Ovary (tissue), 9 donors: Measurements from ENCODE around the gene PGK1. TPM values are rescaled to one million over a fixed set of nuclear protein-coding genes. Genes with fewer than 3 reads are reported as not detected.
"Not testable (repeated sequence)": the region's sequence is repeated elsewhere in the genome, so short reads cannot be mapped to it uniquely, and the experiment has no call there.

Experiments
- DNase-seq, 5 donors: peaks; one replicate each; pipeline ENCODE4 v3.0.0-alpha.2; 2019 to 2020
- H3K27ac ChIP-seq, 2 donors: fragments of 200-600 bp; one replicate each; pipeline versions ENCODE4 v1.5.1 to v1.8.0; 2019 to 2022
- H3K27me3 ChIP-seq: fragments of 200-600 bp; one replicate; pipeline ENCODE4 v1.8.0; 2022
- H3K36me3 ChIP-seq: fragments of 200-600 bp; sonication (generic); one replicate; pipeline ENCODE4 v1.5.1; 2019
- H3K4me1 ChIP-seq: one replicate; pipeline ENCODE4 v1.8.1; 2013; ENCODE audit warnings: mild to moderate bottlenecking, moderate library complexity; ENCODE audit not compliant: insufficient read depth
- H3K4me3 ChIP-seq: fragments of 200-600 bp; sonication (generic); one replicate; pipeline ENCODE4 v1.5.1; 2017
- H3K9me3 ChIP-seq, 2 donors: fragments of 200-600 bp in 1 of 2; sonication (generic) in 1 of 2; one replicate each; pipeline versions ENCODE4 v1.5.1 to v1.8.1; 2013 to 2019; ENCODE audit warnings: mild to moderate bottlenecking in 1 of 2, moderate library complexity in 1 of 2
- CTCF ChIP-seq, 3 donors: fragments of 450-650 bp in 2 of 3; fragments of 200-600 bp in 1 of 3; IDR thresholded peaks; one replicate each; pipeline versions ENCODE4 v1.5.1 to v1.8.0; 2016 to 2022; ENCODE audit warnings: antibody characterized with exemption in 3 of 3, mild to moderate bottlenecking in 1 of 3
- EP300 ChIP-seq: sonication (generic); formaldehyde crosslinking; IDR thresholded peaks from one replicate; pipeline ENCODE4 v1.6.1; 2017; ENCODE audit warnings: antibody characterized with exemption
- POLR2A ChIP-seq: fragments of 450-650 bp; IDR thresholded peaks from one replicate; pipeline ENCODE4 v1.6.1; 2017; ENCODE audit warnings: antibody characterized with exemption, mild to moderate bottlenecking, moderate library complexity
- WGBS, 3 donors: extraction: QIAGEN DNeasy Blood & Tissue Kit in 1 of 3; methylation state at CpG; one replicate each; pipeline versions ENCODE4 v1.1.5 to v1.1.7; 2013 to 2017; 5-methylcytosine and 5-hydroxymethylcytosine counted together
- intact Hi-C, 4 donors: fragments of 100-400 bp; cut with DNase I; formaldehyde crosslinking; loops; one replicate each; pipeline versions ENCODE4 v1.11.0 to v1.15.1; 2022 to 2023
- polyA plus RNA-seq, 2 donors: library from polyadenylated mRNA; stranded (reverse); fragments of 200-250 nt in 1 of 2; fragments of 350-450 nt in 1 of 2; fragmentation: Illumina TruSeq in 1 of 2; extraction: RNeasy Lipid Tissue Mini Kit (QIAGEN cat#74804) in 1 of 2; gene quantifications; one replicate each; pipeline ENCODE4 v1.2.3, GENCODE V29; 2013 to 2014
- total RNA-seq, 7 donors: library from RNA; depleted of rRNA in 2 of 7; stranded (reverse); fragments of >200 nt in 2 of 7; fragmentation: NEBNext Ultra II Directional in 3 of 7; extraction: Animal tissue kit (Norgen Biotek cat#: 25700) in 3 of 7; gene quantifications; one replicate each; pipeline versions ENCODE4 v1.1.0 to v1.2.4, GENCODE V29; 2016 to 2023
- donor health status: DM: no; HTN: no; CAD: no; lungs with moderate emphysema.
- donor health status: DM: no; HTN: no; CAD: no.
- donor health status: Bipolar disorder and iron deficiency.
- donor health status: DM: yes; HTN: yes; CAD: no.
- donor health status: DM: no; HTN: no; CAD: no.
- donor health status: DM: yes; HTN: yes; CAD: no.

PGK1 gene
- total and polyA plus RNA-seq, 9 donors, result 72.5 to 251 (median 132) TPM

GRCh38 chrX:78075787-78076389 lies 28.2 kb upstream of the PGK1 start:
- Histone ChIP-seq H3K4me3 (no peak overlapping the region), H3K4me1 (no peaks in the 10 kb centered on the region), H3K36me3 (no peaks in the 10 kb centered on the region), H3K27me3 (no peaks in the 10 kb centered on the region), H3K27ac (no peak overlapping the region), H3K9me3 (no peaks in the 10 kb centered on the region)
- intact Hi-C loops, result no loop called here
- no peak for TF ChIP-seq CTCF (IDR thresholded peaks at IDR 0.05)
- no peak for TF ChIP-seq EP300
- TF ChIP-seq POLR2A, result no peak
- DNase-seq, result no peak
- 84 to 85% (median 85%) methylated on average over 5 of the region's 5 CpGs for WGBS, 3 donors

GRCh38 chrX:78081413-78081812 lies 22.6 kb upstream of the PGK1 start:
- 86% methylated on average over 6 of the region's 6 CpGs for WGBS, 3 donors
- H3K27me3 ChIP-seq, intact Hi-C loops, H3K27ac ChIP-seq, DNase-seq, H3K4me1 ChIP-seq, H3K4me3 ChIP-seq, H3K9me3 ChIP-seq, H3K36me3 ChIP-seq: not testable (repeated sequence)

- intact Hi-C loops, result no loop called here
Observed at GRCh38 chrX:78092296-78092695, 11.8 kb upstream of the PGK1 start.

GRCh38 chrX:78098108-78098507 lies 5.9 kb upstream of the PGK1 start:
- Histone ChIP-seq H3K27ac (no peak overlapping the region), H3K27me3 (no peaks in the 10 kb centered on the region), H3K36me3 (no peaks in the 10 kb centered on the region), H3K4me1 (no peaks in the 10 kb centered on the region), H3K9me3 (no peaks in the 10 kb centered on the region), H3K4me3 (no peak overlapping the region)
- no peak for DNase-seq
- no peak for TF ChIP-seq POLR2A
- no peak for TF ChIP-seq CTCF (IDR thresholded peaks at IDR 0.05)
- no peak for TF ChIP-seq EP300
- intact Hi-C loops, result no loop called here

More at GRCh38 chrX:78092296-78092695, 11.8 kb upstream of the PGK1 start:
- Histone ChIP-seq H3K4me1 (no peaks in the 10 kb centered on the region), H3K4me3 (no peak overlapping the region), H3K36me3 (no peaks in the 10 kb centered on the region), H3K27me3 (no peaks in the 10 kb centered on the region), H3K27ac (no peak overlapping the region), H3K9me3 (no peaks in the 10 kb centered on the region)
- 32 to 58% (median 51%) methylated on average over 2 of the region's 2 CpGs for WGBS, 3 donors
- TF ChIP-seq POLR2A, result no peak
- TF ChIP-seq CTCF (IDR thresholded peaks at IDR 0.05), result no peak
- no peak for TF ChIP-seq EP300
- no peak for DNase-seq

- Histone ChIP-seq H3K9me3 (no peaks in the 10 kb centered on the region), H3K4me1 (peaks cover 1% of the 10 kb centered on the region), H3K27ac (no peak overlapping the region), H3K27me3 (no peaks in the 10 kb centered on the region), H3K36me3 (no peaks in the 10 kb centered on the region), H3K4me3 (no peak overlapping the region)
- WGBS, 3 donors, result 70 to 78% (median 77%) methylated on average over 1 of the region's 1 CpG
- intact Hi-C loops, result no loop called here
- TF ChIP-seq EP300 (no peak), CTCF (IDR thresholded peaks at IDR 0.05) (no peak), POLR2A (no peak)
- DNase-seq, result no peak
Observed at GRCh38 chrX:78102091-78102490, 2.0 kb upstream of the PGK1 start.
